HL-60 (cell line): ENCODE results near the gene MALSU1.

Experiments used
- DNase-seq, 2 experiments: peaks; one replicate each; pipeline ENCODE4 v3.0.0-alpha.2; 2010 to 2020; ENCODE audit warnings: low read depth in 1 of 2, low spot score in 1 of 2
- H3K27ac ChIP-seq: fragments of 250-450 bp; sonication (Bioruptor Pico); replicated peaks from 2 replicates; pipeline ENCODE4 v1.5.1; 2020; ENCODE audit warnings: mild to moderate bottlenecking, moderate library complexity
- H3K27me3 ChIP-seq: fragments of 250-450 bp; sonication (Bioruptor Pico); 2 replicates; pipeline ENCODE4 v1.5.1; 2021; ENCODE audit warnings: mild to moderate bottlenecking, moderate library complexity; ENCODE audit not compliant: insufficient read depth, poor library complexity, severe bottlenecking
- H3K4me3 ChIP-seq: replicated peaks from 2 replicates; pipeline ENCODE4 v1.5.1; 2011; ENCODE audit warnings: mild to moderate bottlenecking, control low read depth, low read length; ENCODE audit not compliant: insufficient read depth
- CTCF ChIP-seq: IDR thresholded peaks from one replicate; pipeline ENCODE4 v1.5.1; 2011; ENCODE audit warnings: low read length, control low read depth, inconsistent platforms; ENCODE audit not compliant: insufficient read depth
- GABPA ChIP-seq: IDR thresholded peaks from 2 replicates; pipeline ENCODE4 v1.6.1; 2012; ENCODE audit warnings: low read depth
- POLR2AphosphoS5 ChIP-seq: IDR thresholded peaks from 2 replicates; pipeline ENCODE4 v1.6.1; 2012; ENCODE audit warnings: low read depth
- REST ChIP-seq: IDR thresholded peaks from 2 replicates; pipeline ENCODE4 v1.6.1; 2012; ENCODE audit warnings: low read depth; ENCODE audit not compliant: insufficient replicate concordance
- SPI1 ChIP-seq: IDR thresholded peaks from 2 replicates; pipeline ENCODE4 v1.6.1; 2012; ENCODE audit warnings: low read depth, mild to moderate bottlenecking, borderline replicate concordance

Gene MALSU1

GRCh38 chr7:23333671-23334246, 34.6 kb downstream of the MALSU1 start:
- no peak overlapping the region for H3K27ac ChIP-seq
- H3K4me3 ChIP-seq, result no peak overlapping the region
- H3K27me3 ChIP-seq, result no peaks in the 10 kb centered on the region
- no peak for TF ChIP-seq SPI1
- no peak for DNase-seq

GRCh38 chr7:23334482-23335056, 35.4 kb downstream of the MALSU1 start:
- H3K27me3 ChIP-seq, result no peaks in the 10 kb centered on the region
- H3K27ac ChIP-seq, result no peak overlapping the region
- H3K4me3 ChIP-seq, result no peak overlapping the region
- TF ChIP-seq CTCF (no peak), POLR2AphosphoS5 (no peak), REST (no peak), SPI1 (no peak), GABPA (no peak)
- no peak for DNase-seq

- no peak for DNase-seq
- no peaks in the 10 kb centered on the region for H3K27me3 ChIP-seq
- no peak overlapping the region for H3K4me3 ChIP-seq
- no peak for TF ChIP-seq CTCF
- no peak for TF ChIP-seq POLR2AphosphoS5
- TF ChIP-seq SPI1, result no peak
- TF ChIP-seq GABPA, result no peak
- no peak for TF ChIP-seq REST
- no peak overlapping the region for H3K27ac ChIP-seq
Observed at GRCh38 chr7:23335136-23335535, 36.0 kb downstream of the MALSU1 start.

GRCh38 chr7:23335621-23336020, 36.5 kb downstream of the MALSU1 start:
- Histone ChIP-seq H3K27me3 (no peaks in the 10 kb centered on the region), H3K4me3 (no peak overlapping the region), H3K27ac (no peak overlapping the region)
- no peak for DNase-seq
- TF ChIP-seq SPI1 (no peak), CTCF (no peak), GABPA (no peak), REST (no peak)
